NCI-H446 (cell line): ENCODE data around the gene CLUH.

ENCODE experiments used
- DNase-seq, 2 experiments: peaks; one replicate each; lab custom pipeline; 2025; lab: John Stamatoyannopoulos, UW

CLUH gene, protein sequence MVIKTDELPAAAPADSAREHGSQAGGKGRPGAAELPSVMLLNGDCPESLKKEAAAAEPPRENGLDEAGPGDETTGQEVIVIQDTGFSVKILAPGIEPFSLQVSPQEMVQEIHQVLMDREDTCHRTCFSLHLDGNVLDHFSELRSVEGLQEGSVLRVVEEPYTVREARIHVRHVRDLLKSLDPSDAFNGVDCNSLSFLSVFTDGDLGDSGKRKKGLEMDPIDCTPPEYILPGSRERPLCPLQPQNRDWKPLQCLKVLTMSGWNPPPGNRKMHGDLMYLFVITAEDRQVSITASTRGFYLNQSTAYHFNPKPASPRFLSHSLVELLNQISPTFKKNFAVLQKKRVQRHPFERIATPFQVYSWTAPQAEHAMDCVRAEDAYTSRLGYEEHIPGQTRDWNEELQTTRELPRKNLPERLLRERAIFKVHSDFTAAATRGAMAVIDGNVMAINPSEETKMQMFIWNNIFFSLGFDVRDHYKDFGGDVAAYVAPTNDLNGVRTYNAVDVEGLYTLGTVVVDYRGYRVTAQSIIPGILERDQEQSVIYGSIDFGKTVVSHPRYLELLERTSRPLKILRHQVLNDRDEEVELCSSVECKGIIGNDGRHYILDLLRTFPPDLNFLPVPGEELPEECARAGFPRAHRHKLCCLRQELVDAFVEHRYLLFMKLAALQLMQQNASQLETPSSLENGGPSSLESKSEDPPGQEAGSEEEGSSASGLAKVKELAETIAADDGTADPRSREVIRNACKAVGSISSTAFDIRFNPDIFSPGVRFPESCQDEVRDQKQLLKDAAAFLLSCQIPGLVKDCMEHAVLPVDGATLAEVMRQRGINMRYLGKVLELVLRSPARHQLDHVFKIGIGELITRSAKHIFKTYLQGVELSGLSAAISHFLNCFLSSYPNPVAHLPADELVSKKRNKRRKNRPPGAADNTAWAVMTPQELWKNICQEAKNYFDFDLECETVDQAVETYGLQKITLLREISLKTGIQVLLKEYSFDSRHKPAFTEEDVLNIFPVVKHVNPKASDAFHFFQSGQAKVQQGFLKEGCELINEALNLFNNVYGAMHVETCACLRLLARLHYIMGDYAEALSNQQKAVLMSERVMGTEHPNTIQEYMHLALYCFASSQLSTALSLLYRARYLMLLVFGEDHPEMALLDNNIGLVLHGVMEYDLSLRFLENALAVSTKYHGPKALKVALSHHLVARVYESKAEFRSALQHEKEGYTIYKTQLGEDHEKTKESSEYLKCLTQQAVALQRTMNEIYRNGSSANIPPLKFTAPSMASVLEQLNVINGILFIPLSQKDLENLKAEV (N-terminal part only)

DNA sequence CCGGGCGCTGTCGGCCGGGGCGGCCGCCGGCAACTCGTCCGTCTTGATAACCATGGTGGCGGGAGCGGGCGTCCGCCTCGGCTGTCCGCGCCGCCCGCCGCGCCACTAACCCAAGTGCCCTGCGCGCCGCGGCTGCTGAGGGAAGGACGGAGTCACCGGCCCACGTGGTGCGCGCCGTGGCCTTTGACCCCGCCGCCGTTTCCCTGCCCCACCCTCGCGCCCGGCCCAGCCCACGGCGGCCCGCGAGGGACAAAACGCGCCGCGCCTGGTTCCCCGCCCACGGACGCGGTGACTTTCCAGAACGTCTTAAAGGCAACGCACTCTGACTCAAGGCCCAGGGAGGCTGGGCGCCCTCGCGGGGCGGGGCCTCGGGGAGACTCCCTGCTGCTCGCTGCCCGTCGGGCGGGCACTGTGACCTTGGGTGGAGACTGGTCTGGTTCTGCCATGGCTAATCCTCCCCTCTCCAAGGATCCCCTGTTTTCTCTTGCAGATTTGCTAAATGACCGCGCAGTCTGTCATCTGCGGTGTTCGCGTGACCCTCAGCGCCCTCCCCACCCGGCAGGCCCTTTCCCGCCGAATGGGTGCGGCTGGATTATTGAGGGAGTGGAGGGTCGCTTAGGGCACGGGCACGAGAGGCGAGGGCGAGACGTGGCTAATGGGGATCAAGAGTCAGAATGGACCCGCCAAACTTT lies at the start of gene CLUH:
TSS of gene CLUH (minus strand) at position 157 of the 692 bp plus-strand sequence. CDS start at position 54, 103 bp downstream.
- peak; percentile 54 to 90 for DNase-seq

DNA sequence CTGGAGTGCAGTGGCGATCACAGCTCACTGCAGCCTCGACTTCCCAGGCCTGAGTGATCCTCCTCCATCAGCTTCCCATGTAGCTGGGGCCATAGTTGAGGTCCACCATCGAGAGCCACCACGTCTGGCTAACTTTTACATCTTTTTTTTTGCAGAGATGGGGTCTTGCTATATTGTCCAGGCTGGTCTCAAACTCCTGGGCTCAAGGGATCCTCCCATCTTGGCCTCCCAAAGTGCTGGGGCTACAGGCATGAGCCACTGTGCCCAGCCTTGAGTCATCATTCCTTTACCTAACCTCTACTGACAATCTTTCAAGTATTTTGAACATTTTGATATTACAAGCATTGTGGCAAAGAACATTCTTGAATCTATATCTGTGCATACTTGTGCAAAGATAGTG lies 47.3 kb upstream of the CLUH start:
- DNase-seq = no peak

DNA sequence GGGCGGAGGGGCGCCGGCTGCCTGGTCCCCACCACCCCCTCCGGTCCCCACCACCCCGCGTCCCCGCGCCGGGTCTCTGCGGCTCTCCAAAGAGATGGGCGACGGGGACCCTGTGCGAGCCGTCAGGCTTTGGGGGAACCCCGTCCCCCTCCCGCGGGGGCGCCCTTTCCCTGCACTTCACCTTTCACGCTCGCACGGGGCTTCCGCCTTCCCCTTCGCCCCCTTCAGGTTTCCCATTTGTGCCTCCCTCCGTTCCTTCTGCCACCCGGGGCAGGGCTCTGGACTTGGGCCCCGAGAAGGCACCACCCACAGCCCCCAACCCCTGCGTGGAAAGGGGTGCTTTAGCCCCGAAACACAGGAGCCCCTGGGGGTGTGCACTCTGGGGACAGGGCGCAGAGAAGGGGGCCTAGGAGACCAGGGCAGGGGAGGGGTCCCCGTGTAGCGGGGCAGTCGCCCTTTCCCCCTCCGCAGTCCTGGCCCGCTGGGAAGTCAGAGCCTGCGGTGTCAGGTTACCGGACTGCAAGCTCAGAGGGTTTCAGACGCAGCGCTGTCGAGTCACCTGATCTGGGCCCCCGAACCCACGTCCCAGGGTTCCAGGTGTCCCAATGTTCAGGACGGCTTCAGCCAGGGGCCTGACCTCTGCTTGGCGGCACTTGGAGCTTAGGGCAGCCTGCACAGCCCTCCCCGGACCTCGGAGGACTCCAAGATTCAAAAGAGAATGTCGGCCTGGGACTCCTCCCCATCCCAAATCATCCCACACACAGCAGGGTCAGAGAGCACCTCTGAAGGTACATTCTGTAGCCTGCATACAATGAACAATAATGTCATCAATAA lies 44.5 kb upstream of the CLUH start:
- no peak for DNase-seq

DNA sequence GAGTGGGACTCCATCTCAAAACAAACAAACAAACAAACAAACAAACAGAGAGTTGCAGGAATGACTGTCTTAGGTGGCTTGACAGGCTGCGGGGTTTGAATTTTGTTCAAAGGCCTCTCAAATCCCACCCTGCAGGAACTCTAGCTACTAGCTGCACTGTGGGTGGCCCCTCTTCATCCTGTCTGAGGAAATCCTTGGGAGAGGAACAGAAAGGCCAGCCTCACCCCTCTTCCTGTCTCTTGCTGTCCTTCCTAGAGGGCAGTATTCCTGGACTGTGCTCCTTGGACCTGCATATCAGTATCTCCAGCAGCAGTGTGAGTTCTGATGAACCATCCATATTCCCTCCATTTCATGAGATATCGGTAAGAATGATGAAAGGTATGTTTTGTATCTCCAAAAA lies 39.9 kb upstream of the CLUH start:
- no peak for DNase-seq

DNA sequence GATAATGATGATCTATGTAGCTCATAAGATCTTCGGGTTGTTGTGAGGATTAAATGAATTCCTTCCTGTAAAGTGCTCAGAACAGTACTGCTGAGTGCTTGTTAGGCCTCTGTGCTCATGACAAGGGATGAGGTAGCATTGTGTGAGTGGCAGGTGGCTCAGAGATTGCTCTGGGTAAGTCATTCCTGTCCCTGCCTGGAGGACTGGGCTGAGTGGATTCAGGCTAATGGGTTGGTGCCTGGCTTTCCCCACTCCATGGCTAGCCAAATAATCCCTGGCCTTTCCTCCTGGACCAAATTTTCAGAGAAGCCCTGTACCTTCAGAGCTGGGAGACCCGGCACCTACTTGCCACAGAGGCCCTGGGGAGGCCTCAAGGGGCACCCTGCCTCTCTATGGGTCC lies 39.2 kb upstream of the CLUH start:
- DNase-seq = no peak

DNA sequence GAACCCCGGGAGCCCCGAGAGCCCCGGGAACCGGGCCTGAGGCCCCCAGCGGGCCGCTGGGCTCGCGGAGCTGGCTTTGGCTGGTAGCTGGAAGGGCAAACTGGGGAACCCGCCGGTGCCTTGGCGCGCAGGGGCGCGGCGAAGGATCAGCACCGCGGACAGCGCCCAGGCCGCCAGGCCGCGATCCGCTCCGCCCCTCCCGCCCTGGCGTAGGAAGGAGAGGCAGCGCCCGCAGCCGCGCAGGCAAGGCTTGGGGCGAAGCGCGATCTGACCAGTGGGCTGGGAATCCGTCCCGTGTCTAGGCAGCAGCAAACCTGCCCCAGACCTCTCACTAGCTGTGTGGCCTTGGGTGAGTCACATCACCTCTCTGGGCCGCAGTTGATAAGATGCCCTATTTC lies 38.2 kb upstream of the CLUH start:
- peak in 1 of 2 experiments; percentile 72 for DNase-seq

DNA sequence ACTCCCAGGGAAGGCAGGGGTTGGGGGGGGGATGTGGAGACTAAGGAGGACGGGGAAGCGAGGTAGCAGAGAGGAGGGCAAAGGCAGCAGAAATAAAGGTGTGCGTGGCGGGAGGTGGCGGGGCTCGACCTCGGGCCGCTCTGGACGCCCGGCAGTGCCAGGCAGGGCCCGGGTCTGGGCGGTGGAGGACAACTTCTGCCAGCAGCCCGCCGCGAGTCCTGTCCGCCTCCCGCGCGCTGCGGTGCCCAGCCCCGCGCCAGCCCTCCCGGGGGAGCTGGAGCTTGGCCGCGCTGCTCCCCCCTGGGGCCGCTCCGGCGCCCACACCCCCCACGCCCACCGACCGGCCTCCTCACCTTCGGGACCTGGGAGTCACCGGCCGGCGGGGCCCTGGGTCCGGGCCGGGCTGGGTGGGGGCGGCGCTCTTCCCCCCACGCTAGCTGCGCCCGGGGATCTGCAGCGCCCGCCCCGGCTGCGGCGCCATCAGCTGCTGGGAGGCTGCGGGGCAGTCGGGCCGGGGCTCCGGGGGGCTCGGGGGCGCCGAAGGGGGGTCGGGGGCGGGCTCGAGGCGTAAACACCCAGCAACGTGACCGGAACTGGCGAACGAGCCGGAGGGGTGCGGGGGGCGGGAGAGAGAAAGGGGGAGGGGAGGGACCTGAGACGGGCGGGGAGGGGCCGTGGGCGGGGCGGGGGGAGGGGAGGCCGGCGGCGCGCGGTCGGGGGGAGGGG lies 37.7 kb upstream of the CLUH start, which contains the start of gene CCDC92B:
TSS of gene CCDC92B (minus strand) at position 595 of the 726 bp plus-strand sequence. CDS start 14,507 bp downstream, outside the sequence.
- DNase-seq = no peak

DNA sequence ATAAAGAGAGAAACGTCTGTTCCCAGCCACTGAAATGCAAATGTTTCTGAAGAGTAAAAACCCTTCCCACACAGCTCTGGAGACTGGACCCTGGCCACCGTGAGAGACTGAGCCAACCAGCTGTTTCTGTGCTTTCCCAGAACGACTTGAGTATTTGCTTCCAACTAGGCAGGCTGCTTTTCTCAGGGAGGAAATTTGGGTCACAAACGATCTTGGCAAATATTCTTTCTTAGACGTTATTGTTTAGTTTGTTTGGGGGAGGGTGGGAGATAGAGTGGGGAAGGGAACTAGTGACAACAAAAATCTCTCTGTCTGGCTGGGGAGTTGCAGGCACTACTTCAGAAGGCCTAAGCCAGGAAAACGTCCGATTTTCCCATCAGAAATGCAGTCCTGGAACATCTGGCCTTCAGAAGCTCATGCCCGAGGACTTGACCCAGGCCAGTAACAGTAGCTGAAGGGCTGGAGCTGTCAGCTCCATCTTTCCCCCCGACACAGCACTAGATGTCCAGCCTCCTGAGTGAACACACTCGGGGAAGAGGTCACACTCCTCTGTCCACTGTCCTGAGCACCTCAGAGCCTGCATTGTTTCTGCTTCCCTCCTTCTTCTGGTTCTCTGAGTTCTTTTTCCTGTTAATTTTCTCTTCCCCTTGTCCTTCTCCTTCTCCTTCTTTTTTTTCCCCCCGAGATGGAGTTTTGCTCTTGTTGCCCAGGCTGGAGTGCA lies 33.9 kb upstream of the CLUH start:
- DNase-seq = no peak

DNA sequence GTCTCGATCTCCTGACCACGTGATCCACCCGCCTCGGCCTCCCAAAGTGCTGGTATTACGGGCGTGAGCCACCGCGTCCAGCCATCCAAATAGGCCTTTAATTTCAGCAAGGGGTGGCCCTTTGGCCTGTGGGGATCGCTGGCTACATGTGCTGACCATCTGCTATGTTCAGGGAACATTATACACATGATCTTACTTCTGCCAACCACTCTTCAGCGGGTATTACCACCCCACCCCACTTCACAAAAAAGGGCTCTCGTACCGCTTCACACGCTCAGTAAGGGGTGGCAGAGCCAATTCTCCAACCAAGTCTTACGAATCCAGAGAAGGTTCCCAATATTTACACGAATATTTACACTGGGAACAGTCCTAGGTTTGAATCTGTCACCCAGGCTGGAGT lies 26.1 kb upstream of the CLUH start:
- no peak for DNase-seq

DNA sequence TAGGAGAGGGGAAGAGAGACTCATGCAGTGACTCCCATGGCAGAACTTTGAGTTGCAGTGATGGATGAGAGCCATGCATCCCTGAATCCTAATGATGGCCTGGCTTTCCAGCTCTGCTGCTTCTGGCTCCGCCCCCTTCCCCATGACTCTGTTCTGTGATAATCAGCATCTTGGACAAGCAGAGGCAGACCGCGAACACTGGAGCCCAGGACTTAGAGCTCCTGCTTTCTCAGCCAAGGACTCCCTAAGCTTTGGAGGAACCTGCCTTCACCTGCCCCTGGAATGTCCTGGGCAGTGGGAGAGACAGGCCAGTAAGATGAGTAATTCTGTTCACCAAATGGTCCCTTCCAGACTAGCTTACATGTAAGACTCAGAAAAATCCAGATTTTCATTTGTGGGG lies 25.4 kb upstream of the CLUH start:
- no peak for DNase-seq

DNA sequence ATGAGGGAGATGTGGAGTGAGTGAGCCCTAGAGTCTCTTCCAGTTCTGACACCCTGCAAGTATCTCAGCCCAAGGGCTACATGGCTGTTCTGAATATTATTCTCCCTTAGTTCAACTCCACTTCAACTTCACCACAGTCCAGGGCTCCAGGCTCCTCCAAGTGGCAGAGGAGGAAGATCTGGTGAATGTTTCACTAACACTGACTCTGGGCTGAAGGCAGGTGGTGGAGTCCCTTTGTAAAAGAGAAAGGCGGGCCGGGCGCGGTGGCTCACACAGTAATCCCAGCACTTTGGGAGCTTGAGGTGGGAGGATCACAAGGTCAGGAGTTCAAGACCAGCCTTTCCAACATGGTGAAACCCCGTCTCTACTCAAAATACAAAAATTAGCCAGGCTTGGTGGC lies 24.3 kb upstream of the CLUH start:
- no peak for DNase-seq

DNA sequence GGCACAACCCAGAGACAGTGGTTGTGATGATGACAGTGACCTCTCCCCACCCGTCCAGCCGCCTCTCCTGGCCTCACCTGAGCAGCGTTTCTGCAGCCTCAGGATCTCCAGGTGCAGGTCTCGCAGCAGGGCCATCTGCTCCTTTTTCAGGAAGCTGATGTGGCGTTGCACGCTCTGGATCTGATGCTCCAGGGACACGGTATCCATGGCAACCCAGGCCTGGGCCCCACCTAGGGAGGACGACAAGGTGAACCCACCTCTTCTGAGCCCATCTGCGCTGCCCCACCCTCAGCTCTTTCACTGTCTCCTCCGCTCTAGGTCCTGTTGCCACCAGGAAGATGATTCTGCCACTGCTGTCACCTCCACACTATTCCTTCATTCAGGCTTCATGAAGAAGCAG lies 23.4 kb upstream of the CLUH start:
- DNase-seq = no peak

DNA sequence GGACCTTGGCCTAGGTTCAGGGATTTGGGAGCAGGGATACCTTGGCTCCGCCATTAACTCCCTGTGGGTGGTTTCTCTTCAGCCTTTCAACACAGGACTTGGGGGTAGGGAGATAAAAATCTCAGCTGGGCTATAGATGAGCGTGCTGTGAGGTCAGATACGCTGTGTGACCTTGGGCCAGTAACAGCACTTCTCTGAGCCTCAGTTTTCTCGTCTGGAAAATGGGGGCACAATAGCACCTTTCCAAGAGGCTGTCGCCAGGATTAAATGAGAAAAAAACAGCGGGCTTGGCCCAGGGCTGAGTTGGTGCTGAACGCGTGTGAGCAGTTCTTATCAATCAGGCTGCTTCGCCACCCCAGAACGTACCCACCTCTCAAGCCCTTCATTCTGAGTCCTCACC lies 20.2 kb upstream of the CLUH start:
- no peak for DNase-seq

DNA sequence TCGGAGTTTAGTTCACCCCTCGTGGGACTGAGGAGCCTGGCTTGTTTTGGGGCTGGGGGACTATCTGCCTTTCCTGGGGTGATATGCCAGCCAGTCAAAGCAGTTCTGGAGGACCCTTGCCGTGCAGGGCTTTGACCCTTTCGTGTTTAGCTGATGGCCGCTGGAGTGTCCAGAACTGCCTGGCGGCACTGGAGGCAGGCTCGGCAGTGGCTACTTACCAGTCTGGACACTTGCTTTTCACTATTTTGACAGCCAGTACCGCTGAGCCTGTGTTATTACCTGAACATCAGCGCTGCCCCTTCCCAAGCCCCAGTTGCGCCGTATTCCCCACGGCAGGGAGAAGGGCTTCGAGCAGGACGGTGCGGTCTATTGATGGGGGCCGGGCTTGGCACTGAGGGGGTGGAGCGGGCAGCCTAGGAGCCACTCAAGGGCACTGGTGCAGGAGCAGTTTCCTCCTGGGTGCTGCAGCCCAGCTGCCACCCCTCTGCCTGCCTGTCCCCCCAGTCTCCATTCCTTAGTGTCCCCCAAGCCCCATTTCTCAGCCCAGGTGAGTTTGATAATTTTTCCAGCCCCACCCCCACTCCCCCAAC lies 19.3 kb upstream of the CLUH start:
- no peak for DNase-seq

DNA sequence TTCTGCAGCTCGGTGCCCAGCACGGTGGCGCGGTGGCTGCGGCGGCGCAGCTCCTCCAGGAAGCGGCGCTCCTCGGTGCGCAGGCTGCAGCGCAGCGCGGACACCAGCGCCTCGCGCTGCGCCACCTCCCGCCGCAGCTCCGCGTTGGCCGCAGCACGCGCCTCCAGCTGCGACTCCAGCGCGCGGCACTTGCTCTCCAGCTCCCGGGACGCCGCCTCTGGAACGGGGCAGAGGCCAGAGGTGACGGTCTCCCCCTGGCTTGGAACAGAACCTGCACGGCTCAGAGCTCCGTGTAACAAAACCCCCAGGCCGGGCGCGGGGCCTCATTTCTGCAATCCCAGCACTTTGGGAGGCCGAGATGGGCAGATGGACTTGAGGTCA lies 13.2 kb upstream of the CLUH start:
- no peak for DNase-seq

DNA sequence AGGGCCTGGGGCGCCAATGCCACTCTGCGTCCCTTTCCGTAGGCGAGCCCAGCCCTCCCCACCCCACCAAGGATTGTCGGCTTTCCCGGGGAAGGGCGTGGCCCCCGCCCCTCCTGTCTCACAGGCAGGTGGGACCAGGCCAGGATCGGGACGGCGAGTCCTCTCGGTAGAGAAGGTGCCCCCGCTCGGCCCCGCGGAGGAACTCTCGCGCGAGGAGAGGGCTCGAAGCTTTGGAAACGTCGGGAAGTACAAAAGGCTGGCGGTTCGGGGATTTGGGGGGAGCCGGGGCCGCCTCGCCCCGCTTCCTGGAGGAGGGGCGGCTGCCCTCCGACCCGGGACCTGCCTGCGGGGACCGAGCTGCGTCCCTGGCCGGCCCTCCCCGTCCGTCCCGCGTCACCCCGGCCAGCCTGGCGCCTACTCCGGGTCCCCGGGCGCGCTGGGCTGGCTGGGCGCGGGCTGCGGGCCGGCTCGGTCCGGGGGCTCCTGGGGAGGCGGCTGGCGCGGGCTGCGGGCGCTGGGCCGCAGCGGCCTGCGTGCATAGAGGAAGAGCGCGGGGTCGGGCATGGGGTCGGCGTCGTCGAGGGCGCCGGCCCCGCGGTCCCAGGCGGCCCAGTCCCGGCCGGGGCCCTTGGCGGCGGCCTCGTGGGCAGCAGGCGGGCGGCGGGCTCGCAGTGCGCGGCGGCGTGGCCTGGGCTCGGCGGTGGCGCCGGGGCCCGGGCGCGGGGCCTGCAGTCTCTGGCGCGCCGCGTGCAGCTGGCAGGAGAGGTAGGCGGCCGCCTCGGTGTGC lies 12.6 kb upstream of the CLUH start:
- DNase-seq = no peak

DNA sequence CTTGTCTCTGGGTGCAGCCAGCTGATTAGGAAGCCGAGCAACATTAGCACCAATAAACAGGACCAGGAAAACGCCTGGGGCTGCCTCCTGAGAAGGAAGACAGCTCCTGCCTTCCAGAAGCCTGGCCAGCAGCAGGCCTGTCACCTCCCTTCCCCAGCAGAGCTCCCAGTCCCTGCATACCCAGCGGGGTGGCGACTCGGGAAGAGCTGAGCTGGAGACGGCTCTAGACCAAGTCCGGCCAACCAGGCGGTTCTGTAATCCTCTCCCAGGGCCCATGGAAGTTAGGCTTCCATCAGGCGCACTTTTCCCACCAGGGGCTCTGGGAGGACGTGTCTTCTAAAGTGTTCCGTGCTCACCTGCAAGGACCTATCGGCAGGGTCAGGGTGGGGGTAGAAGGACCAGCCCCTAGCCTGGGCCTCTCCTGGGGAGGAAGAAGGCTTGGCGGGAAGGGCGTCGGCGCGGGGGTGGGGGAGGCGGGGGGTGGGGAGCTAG lies 12.0 kb upstream of the CLUH start:
- no peak for DNase-seq

DNA sequence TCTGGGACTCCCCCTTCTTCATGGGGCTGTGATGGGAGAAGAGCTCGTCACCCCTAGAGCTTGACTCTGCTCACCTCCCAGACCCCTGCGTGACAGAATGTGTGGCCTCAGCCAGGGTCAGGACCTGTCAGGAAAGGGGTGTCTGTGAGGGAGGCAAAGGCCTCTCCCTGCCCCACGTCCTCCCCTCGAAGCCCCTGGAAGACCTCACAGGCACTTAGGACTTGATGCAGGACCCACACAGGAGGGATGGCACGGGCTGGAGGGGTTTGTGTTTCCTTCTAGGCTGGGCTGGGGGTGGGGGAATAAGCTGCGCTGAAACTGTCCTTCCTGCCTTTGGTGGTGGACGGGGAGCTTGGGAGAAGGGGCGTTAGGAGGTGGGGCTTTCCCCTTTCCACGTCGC lies 11.0 kb upstream of the CLUH start:
- no peak for DNase-seq
